Adrenal gland (tissue), 12 donors: ENCODE results near the gene ZMYM2. TPM values are rescaled to one million over a fixed set of nuclear protein-coding genes. Genes with fewer than 3 reads are reported as not detected.

ENCODE experiments used
- DNase-seq, 7 donors: peaks; one replicate each; pipeline ENCODE4 v3.0.0-alpha.2; 2019 to 2020
- H3K27ac ChIP-seq, 5 donors: fragments of 200-600 bp; sonication (generic) in 4 of 5; 1 replicate in 3 of 5; 2 replicates in 2 of 5; pipeline versions ENCODE4 v1.5.1 to v1.8.0; 2016 to 2020; ENCODE audit warnings: mild to moderate bottlenecking in 1 of 5
- H3K27me3 ChIP-seq: fragments of 200-600 bp; 2 replicates; pipeline ENCODE4 v1.8.0; 2021
- H3K36me3 ChIP-seq, 2 donors: fragments of 200-600 bp; replicated peaks in 1 of 2; 1 replicate in 1 of 2; 2 replicates in 1 of 2; pipeline versions ENCODE4 v1.5.1 to v1.8.0; 2018 to 2022
- H3K4me1 ChIP-seq, 2 donors: fragments of 200-600 bp; replicated peaks in 1 of 2; 1 replicate in 1 of 2; 2 replicates in 1 of 2; pipeline versions ENCODE4 v1.5.1 to v1.8.0; 2018 to 2021
- H3K4me3 ChIP-seq, 4 donors: fragments of 200-600 bp; sonication (generic) in 3 of 4; one replicate each; pipeline ENCODE4 v1.5.1; 2016 to 2018
- H3K9me3 ChIP-seq, 3 donors: fragments of 200-600 bp; sonication (generic) in 1 of 3; replicated peaks in 1 of 3; 1 replicate in 2 of 3; 2 replicates in 1 of 3; pipeline versions ENCODE4 v1.5.1 to v1.8.0; 2016 to 2021
- CTCF ChIP-seq, 6 experiments: fragments of 450-650 bp in 4 of 6; fragments of 200-600 bp in 2 of 6; sonication (generic) in 1 of 6; IDR thresholded peaks; 1 replicate in 5 of 6; 2 replicates in 1 of 6; pipeline versions ENCODE4 v1.5.1 to v1.8.0; 2016 to 2021; ENCODE audit warnings: antibody characterized with exemption in 6 of 6, mild to moderate bottlenecking in 2 of 6, moderate library complexity in 1 of 6
- POLR2A ChIP-seq, 2 donors: fragments of 450-650 bp; IDR thresholded peaks; one replicate each; pipeline ENCODE4 v1.6.1; 2017; ENCODE audit warnings: antibody characterized with exemption in 2 of 2, mild to moderate bottlenecking in 2 of 2, moderate library complexity in 1 of 2
- WGBS, 4 donors: extraction: QIAGEN DNeasy Blood & Tissue Kit in 2 of 4; methylation state at CpG; one replicate each; pipeline versions ENCODE4 v1.1.5 to v1.1.7; 2013 to 2017; 5-methylcytosine and 5-hydroxymethylcytosine counted together
- intact Hi-C, 2 donors: fragments of 100-400 bp; cut with DNase I; formaldehyde crosslinking; loops; one replicate each; pipeline versions ENCODE4 v1.14.1 to v1.15.0; 2022 to 2023
- polyA plus RNA-seq, 3 donors: library from polyadenylated mRNA; stranded (reverse); fragments of 200-250 nt in 2 of 3; fragments of 350-450 nt in 1 of 3; fragmentation: Illumina TruSeq in 1 of 3; extraction: RNeasy Lipid Tissue Mini Kit (QIAGEN cat#74804) in 1 of 3; gene quantifications; one replicate each; pipeline ENCODE4 v1.2.3, GENCODE V29; 2013 to 2014
- total RNA-seq, 9 donors: library from RNA; depleted of rRNA in 4 of 9; stranded (reverse); fragments of >200 nt in 4 of 9; fragments of 120-200 nt in 1 of 9; fragmentation: NEBNext Ultra II Directional in 1 of 9; extraction: Animal tissue kit (Norgen Biotek cat#: 25700) in 1 of 9; gene quantifications; one replicate each; pipeline versions ENCODE4 v1.1.0 to v1.2.4, GENCODE V29; 2013 to 2023
- donor health status: healthy with polysubstance abuse.
- donor health status: Bipolar disorder and iron deficiency.
- donor health status: DM: yes; HTN: yes; CAD: no.
- donor health status: DM: no; HTN: no; CAD: no.
- donor health status: DM: no; HTN: no; CAD: no.
- donor health status: DM: yes; HTN: yes; CAD: no.

ZMYM2 gene
- total and polyA plus RNA-seq, 12 donors = 28.0 to 125 (median 73.8) TPM

GRCh38 chr13:20128459-20128931 is 170.0 kb downstream of the ZMYM2 start:
- peak in 5 of 6 experiments; percentile 18 to 23 (median 20) for TF ChIP-seq CTCF (IDR thresholded peaks at IDR 0.05)
- TF ChIP-seq POLR2A (IDR thresholded peaks at IDR 0.05) = no peak
- no peaks in the 10 kb centered on the region for H3K9me3 ChIP-seq
- peaks cover 11 to 13% of the 10 kb centered on the region in 2 donors for H3K4me1 ChIP-seq
- H3K4me3 ChIP-seq = peak overlapping the region in 3 of 4 donors; percentile 18 to 77 (median 50)
- DNase-seq = peak in 4 of 7 donors; percentile 27 to 52 (median 30)
- H3K27me3 ChIP-seq = no peaks in the 10 kb centered on the region
- H3K36me3 ChIP-seq = no peaks in the 10 kb centered on the region
- intact Hi-C loops = no loop called here
- 1 to 3% (median 2%) methylated on average over 22 to 28 of the region's 28 CpGs; no CpG with 5 or more reads in 1 of the 4 donors for WGBS, 4 donors
- peak overlapping the region in 4 of 5 donors; percentile 79 to 89 (median 84) for H3K27ac ChIP-seq

GRCh38 chr13:20129076-20129475 is 170.5 kb downstream of the ZMYM2 start:
- Histone ChIP-seq H3K27ac (no peak overlapping the region), H3K36me3 (no peaks in the 10 kb centered on the region), H3K4me1 (peaks cover 11 to 13% of the 10 kb centered on the region in 2 donors), H3K9me3 (no peaks in the 10 kb centered on the region), H3K4me3 (peak overlapping the region in 2 of 4 donors; percentile 50 to 77), H3K27me3 (no peaks in the 10 kb centered on the region)
- intact Hi-C loops = no loop called here
- TF ChIP-seq CTCF (IDR thresholded peaks at IDR 0.05) = no peak
- no peak for TF ChIP-seq POLR2A (IDR thresholded peaks at IDR 0.05)
- peak in 1 of 7 donors; percentile 43 for DNase-seq
- WGBS, 4 donors = 66 to 76% (median 73%) methylated on average over 14 to 18 of the region's 18 CpGs

GRCh38 chr13:20130012-20130411 is 171.5 kb downstream of the ZMYM2 start:
- peaks cover 11 to 13% of the 10 kb centered on the region in 2 donors for H3K4me1 ChIP-seq
- TF ChIP-seq CTCF (IDR thresholded peaks at IDR 0.05) (no peak), POLR2A (IDR thresholded peaks at IDR 0.05) (no peak)
- peaks cover 4% of the 10 kb centered on the region for H3K27me3 ChIP-seq
- H3K27ac ChIP-seq = no peak overlapping the region
- intact Hi-C loops = no loop called here
- no peaks in the 10 kb centered on the region for H3K36me3 ChIP-seq
- 68 to 81% (median 77%) methylated on average over 2 of the region's 2 CpGs for whole genome bisulfite sequencing, 4 donors
- no peak for DNase-seq
- no peaks in the 10 kb centered on the region for H3K9me3 ChIP-seq
- H3K4me3 ChIP-seq = no peak overlapping the region

GRCh38 chr13:20130652-20131051 is 172.1 kb downstream of the ZMYM2 start:
- H3K36me3 ChIP-seq = no peaks in the 10 kb centered on the region
- H3K27ac ChIP-seq = no peak overlapping the region
- peaks cover 10% of the 10 kb centered on the region for H3K27me3 ChIP-seq
- no peak for TF ChIP-seq POLR2A (IDR thresholded peaks at IDR 0.05)
- H3K9me3 ChIP-seq = no peaks in the 10 kb centered on the region
- DNase-seq = no peak
- 67 to 100% (median 96%) methylated on average over 2 of the region's 2 CpGs for WGBS, 4 donors
- intact Hi-C loops = no loop called here
- H3K4me1 ChIP-seq = peaks cover 9 to 11% of the 10 kb centered on the region in 2 donors
- H3K4me3 ChIP-seq = no peak overlapping the region
